HepG2 (cell line): ENCODE results near the gene EXOSC6. TPM values are rescaled to one million over a fixed set of nuclear protein-coding genes. Genes with fewer than 3 reads are reported as not detected.
A peak's percentile ranks its signal among the peaks of the same experiment; 100 is the strongest.

Experiments used
- CENPT ChIP-seq: sonication (generic); formaldehyde crosslinking; IDR thresholded peaks from 2 replicates; pipeline ENCODE4 v1.8.0; 2022; ENCODE audit warnings: low read depth, mild to moderate bottlenecking, moderate library complexity, missing genetic modification reagents
- ELF3 ChIP-seq: IDR thresholded peaks from 2 replicates; pipeline ENCODE4 v1.6.1; 2016; ENCODE audit warnings: missing genetic modification reagents, missing compliant biosample characterization
- FOXC1 ChIP-seq: sonication (generic); formaldehyde crosslinking; IDR thresholded peaks from 2 replicates; pipeline ENCODE4 v1.8.0; 2022; ENCODE audit warnings: mild to moderate bottlenecking, missing genetic modification reagents, borderline replicate concordance
- ISX ChIP-seq: sonication (generic); formaldehyde crosslinking; conservative IDR thresholded peaks from 2 replicates; pipeline ENCODE4 v1.5.0; 2020; ENCODE audit warnings: missing genetic modification reagents
- MED13 ChIP-seq: sonication (generic); formaldehyde crosslinking; IDR thresholded peaks from 2 replicates; pipeline ENCODE4 v1.5.0; 2020; ENCODE audit warnings: missing genetic modification reagents
- SMYD3 ChIP-seq: sonication (generic); formaldehyde crosslinking; IDR thresholded peaks from 2 replicates; pipeline ENCODE4 v1.8.1; 2023; ENCODE audit warnings: mild to moderate bottlenecking, missing genetic modification reagents
- SNAPC2 ChIP-seq: sonication (generic); formaldehyde crosslinking; IDR thresholded peaks from 2 replicates; pipeline ENCODE4 v1.8.1; 2022; ENCODE audit warnings: mild to moderate bottlenecking, missing genetic modification reagents
- SPEN ChIP-seq: sonication (generic); formaldehyde crosslinking; IDR thresholded peaks from 2 replicates; pipeline ENCODE4 v1.5.1; 2020; ENCODE audit warnings: low read depth, mild to moderate bottlenecking, missing genetic modification reagents
- TCF7 ChIP-seq: sonication (generic); IDR thresholded peaks from 2 replicates; pipeline ENCODE4 v1.6.1; 2016; ENCODE audit warnings: antibody characterized with exemption, low read depth
- ZBTB38 ChIP-seq: sonication (generic); formaldehyde crosslinking; IDR thresholded peaks from 2 replicates; pipeline ENCODE4 v1.5.1; 2020; ENCODE audit warnings: mild to moderate bottlenecking, missing genetic modification reagents
- ZNF205 ChIP-seq: IDR thresholded peaks from 2 replicates; pipeline ENCODE4 v1.6.1; 2018; ENCODE audit warnings: missing biosample characterization, missing genetic modification reagents
- ZNF224 ChIP-seq: sonication (generic); formaldehyde crosslinking; IDR thresholded peaks from 2 replicates; pipeline ENCODE4 v1.5.0; 2020; ENCODE audit warnings: mild to moderate bottlenecking, missing genetic modification reagents
- ZNF670 ChIP-seq: sonication (generic); formaldehyde crosslinking; IDR thresholded peaks from 2 replicates; pipeline ENCODE4 v1.8.0; 2022; ENCODE audit warnings: mild to moderate bottlenecking, missing genetic modification reagents, borderline replicate concordance
- ZNF7 ChIP-seq: IDR thresholded peaks from 2 replicates; pipeline ENCODE4 v1.6.1; 2016; ENCODE audit warnings: missing biosample characterization, missing genetic modification reagents
- ZNF850 ChIP-seq: sonication (generic); formaldehyde crosslinking; conservative IDR thresholded peaks from 2 replicates; pipeline ENCODE4 v1.9.0; 2021; ENCODE audit warnings: mild to moderate bottlenecking, missing genetic modification reagents
- ZZZ3 ChIP-seq: sonication (generic); formaldehyde crosslinking; IDR thresholded peaks from 2 replicates; pipeline ENCODE4 v1.4.0; 2020; ENCODE audit warnings: missing genetic modification reagents, mild to moderate bottlenecking, borderline replicate concordance
- polyA plus RNA-seq, 8 experiments: library from polyadenylated mRNA; depleted of rRNA in 3 of 8; stranded (reverse) in 7 of 8; unstranded in 1 of 8; fragments of >200 nt; fragmentation: Illumina TruSeq in 4 of 8; extraction: Trizol in 4 of 8; gene quantifications; 2 replicates each; pipeline versions ENCODE4 v1.2.1 to v1.2.3, GENCODE V29; 2011 to 2016; ENCODE audit warnings: low read depth in 4 of 8, missing spikeins in 1 of 8, mixed read lengths in 1 of 8; ENCODE audit not compliant: insufficient read depth in 1 of 8
- total RNA-seq, 5 experiments: library from RNA; depleted of rRNA; stranded (reverse); fragments of >200 nt; fragmentation: Illumina TruSeq; extraction: Trizol; gene quantifications; 2 replicates each; pipeline ENCODE4 v1.2.3, GENCODE V29; 2016; ENCODE audit warnings: low read depth in 1 of 5
- TF ChIP-seq, protein P1 (sequence below): sonication (generic); formaldehyde crosslinking; IDR thresholded peaks from 2 replicates; pipeline ENCODE4 v1.9.0; 2022; ENCODE audit warnings: missing genetic modification reagents, mild to moderate bottlenecking, borderline replicate concordance
- TF ChIP-seq, protein P2 (sequence below): sonication (generic); formaldehyde crosslinking; IDR thresholded peaks from 2 replicates; pipeline ENCODE4 v1.4.0; 2020; ENCODE audit warnings: missing genetic modification reagents, borderline replicate concordance
- TF ChIP-seq, protein P3 (sequence below): IDR thresholded peaks from 2 replicates; pipeline ENCODE4 v1.6.1; 2018; ENCODE audit warnings: missing genetic modification reagents
- TF ChIP-seq, protein P4 (sequence below): sonication (generic); formaldehyde crosslinking; IDR thresholded peaks from 2 replicates; pipeline ENCODE4 v1.4.0; 2020; ENCODE audit warnings: missing genetic modification reagents, borderline replicate concordance

EXOSC6 gene
- total and polyA plus RNA-seq, 2 of the 13 experiments (the other 11 are each of a cell fraction or from before 2014, with no cell fraction given) = 13.1 to 39.9 TPM

DNA sequence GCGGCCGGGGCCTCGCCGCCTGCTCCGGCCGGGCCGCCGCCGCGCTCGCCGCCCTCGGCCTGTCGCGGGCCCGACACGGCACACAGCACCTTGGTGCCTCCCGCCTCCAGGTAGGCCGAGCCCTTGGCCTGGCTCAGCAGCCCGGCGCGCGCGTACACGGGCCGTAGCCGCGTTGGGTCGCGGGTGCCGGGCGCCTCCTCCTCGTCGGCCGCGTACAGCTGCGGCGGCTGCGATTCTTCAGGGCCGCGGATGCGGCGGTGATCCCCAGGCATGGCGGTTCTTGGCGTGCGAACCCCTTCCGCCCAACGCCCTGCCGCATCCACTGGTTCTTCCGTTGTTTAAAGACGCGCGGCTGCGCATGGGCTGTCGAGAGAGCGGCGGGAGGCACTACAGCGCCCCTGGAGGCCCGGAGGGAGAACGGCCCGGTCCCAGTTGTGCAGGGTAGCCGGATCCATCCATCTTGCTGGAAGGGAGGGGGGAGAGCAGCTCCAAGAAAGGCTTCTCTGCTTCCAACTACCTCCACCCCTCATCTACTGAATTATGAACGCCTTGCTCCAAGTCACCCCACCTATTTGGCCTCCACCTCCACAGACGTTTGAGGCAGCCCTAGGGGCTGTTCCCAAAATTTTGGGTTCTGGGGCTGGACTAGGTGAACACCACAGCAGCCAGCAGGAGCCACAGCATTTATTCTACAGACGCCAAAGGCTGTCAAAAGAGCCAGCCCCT lies at the start of gene EXOSC6 (continued):
- TF ChIP-seq FOXC1 (peak; percentile 92), CENPT (CRISPR knock-in tag) (peak; percentile 82), ZNF670 (peak; percentile 99), ZBTB38 (peak; percentile 91), ELF3 (CRISPR knock-in tag) (peak; percentile 91), ZNF7 (CRISPR knock-in tag) (peak; percentile 41; the same call in 1 of the 2 replicates), ZNF205 (peak; percentile 94), ISX (0 out of 2 replicates have a peak, but pooled peaks have one; percentile 79), SMYD3 (CRISPR knock-in tag) (peak; percentile 96), SPEN (CRISPR knock-in tag) (peak; percentile 99), TCF7 (no peak), ZZZ3 (peak; percentile 97), MED13 (CRISPR knock-in tag) (peak; percentile 72; the same call in 1 of the 2 replicates), ZNF850 (CRISPR knock-in tag) (0 out of 2 replicates have a peak, but pooled peaks have one; percentile 75), SNAPC2 (CRISPR knock-in tag) (peak; percentile 98), ZNF224 (CRISPR knock-in tag) (0 out of 2 replicates have a peak, but pooled peaks have one; percentile 8)
- TF ChIP-seq, protein P1, sequence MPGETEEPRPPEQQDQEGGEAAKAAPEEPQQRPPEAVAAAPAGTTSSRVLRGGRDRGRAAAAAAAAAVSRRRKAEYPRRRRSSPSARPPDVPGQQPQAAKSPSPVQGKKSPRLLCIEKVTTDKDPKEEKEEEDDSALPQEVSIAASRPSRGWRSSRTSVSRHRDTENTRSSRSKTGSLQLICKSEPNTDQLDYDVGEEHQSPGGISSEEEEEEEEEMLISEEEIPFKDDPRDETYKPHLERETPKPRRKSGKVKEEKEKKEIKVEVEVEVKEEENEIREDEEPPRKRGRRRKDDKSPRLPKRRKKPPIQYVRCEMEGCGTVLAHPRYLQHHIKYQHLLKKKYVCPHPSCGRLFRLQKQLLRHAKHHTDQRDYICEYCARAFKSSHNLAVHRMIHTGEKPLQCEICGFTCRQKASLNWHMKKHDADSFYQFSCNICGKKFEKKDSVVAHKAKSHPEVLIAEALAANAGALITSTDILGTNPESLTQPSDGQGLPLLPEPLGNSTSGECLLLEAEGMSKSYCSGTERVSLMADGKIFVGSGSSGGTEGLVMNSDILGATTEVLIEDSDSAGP (CRISPR knock-in tag) = peak; percentile 96
- TF ChIP-seq, protein P2, sequence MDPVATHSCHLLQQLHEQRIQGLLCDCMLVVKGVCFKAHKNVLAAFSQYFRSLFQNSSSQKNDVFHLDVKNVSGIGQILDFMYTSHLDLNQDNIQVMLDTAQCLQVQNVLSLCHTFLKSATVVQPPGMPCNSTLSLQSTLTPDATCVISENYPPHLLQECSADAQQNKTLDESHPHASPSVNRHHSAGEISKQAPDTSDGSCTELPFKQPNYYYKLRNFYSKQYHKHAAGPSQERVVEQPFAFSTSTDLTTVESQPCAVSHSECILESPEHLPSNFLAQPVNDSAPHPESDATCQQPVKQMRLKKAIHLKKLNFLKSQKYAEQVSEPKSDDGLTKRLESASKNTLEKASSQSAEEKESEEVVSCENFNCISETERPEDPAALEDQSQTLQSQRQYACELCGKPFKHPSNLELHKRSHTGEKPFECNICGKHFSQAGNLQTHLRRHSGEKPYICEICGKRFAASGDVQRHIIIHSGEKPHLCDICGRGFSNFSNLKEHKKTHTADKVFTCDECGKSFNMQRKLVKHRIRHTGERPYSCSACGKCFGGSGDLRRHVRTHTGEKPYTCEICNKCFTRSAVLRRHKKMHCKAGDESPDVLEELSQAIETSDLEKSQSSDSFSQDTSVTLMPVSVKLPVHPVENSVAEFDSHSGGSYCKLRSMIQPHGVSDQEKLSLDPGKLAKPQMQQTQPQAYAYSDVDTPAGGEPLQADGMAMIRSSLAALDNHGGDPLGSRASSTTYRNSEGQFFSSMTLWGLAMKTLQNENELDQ (CRISPR knock-in tag) = peak; percentile 86; the same call in 1 of the 2 replicates
- TF ChIP-seq, protein P3, sequence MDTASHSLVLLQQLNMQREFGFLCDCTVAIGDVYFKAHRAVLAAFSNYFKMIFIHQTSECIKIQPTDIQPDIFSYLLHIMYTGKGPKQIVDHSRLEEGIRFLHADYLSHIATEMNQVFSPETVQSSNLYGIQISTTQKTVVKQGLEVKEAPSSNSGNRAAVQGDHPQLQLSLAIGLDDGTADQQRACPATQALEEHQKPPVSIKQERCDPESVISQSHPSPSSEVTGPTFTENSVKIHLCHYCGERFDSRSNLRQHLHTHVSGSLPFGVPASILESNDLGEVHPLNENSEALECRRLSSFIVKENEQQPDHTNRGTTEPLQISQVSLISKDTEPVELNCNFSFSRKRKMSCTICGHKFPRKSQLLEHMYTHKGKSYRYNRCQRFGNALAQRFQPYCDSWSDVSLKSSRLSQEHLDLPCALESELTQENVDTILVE (CRISPR knock-in tag) = peak; percentile 85
- TF ChIP-seq, protein P4, sequence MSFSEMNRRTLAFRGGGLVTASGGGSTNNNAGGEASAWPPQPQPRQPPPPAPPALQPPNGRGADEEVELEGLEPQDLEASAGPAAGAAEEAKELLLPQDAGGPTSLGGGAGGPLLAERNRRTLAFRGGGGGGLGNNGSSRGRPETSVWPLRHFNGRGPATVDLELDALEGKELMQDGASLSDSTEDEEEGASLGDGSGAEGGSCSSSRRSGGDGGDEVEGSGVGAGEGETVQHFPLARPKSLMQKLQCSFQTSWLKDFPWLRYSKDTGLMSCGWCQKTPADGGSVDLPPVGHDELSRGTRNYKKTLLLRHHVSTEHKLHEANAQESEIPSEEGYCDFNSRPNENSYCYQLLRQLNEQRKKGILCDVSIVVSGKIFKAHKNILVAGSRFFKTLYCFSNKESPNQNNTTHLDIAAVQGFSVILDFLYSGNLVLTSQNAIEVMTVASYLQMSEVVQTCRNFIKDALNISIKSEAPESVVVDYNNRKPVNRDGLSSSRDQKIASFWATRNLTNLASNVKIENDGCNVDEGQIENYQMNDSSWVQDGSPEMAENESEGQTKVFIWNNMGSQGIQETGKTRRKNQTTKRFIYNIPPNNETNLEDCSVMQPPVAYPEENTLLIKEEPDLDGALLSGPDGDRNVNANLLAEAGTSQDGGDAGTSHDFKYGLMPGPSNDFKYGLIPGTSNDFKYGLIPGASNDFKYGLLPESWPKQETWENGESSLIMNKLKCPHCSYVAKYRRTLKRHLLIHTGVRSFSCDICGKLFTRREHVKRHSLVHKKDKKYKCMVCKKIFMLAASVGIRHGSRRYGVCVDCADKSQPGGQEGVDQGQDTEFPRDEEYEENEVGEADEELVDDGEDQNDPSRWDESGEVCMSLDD (CRISPR knock-in tag) = peak; percentile 15; the same call in 1 of the 2 replicates
